Femur (tissue), 1 donor: ENCODE measurements around the gene CERS5.
"Not testable (repeated sequence)": the region's sequence is repeated elsewhere in the genome, so short reads cannot be mapped to it uniquely, and the experiment has no call there.

ENCODE experiments used
- DNase-seq: peaks from one replicate; pipeline ENCODE4 v3.0.0-alpha.2; 2017

The CERS5 gene

GRCh38 chr12:50101663-50102062, 65.5 kb downstream of the CERS5 start:
- DNase-seq = no peak

GRCh38 chr12:50100561-50100960, 66.6 kb downstream of the CERS5 start:
- DNase-seq = no peak

- DNase-seq = no peak
Observed at GRCh38 chr12:50099302-50100008, 67.7 kb downstream of the CERS5 start.

- DNase-seq = no peak
Observed at GRCh38 chr12:50097952-50098351, 69.2 kb downstream of the CERS5 start.

- no peak for DNase-seq
Observed at GRCh38 chr12:50090391-50090790, 76.8 kb downstream of the CERS5 start.

GRCh38 chr12:50089730-50090129, 77.4 kb downstream of the CERS5 start:
- DNase-seq = no peak

- DNase-seq = no peak
Observed at GRCh38 chr12:50088577-50089335, 78.4 kb downstream of the CERS5 start.

- DNase-seq = no peak
Observed at GRCh38 chr12:50087995-50088394, 79.2 kb downstream of the CERS5 start.

- no peak for DNase-seq
Observed at GRCh38 chr12:50087151-50087550, 80.0 kb downstream of the CERS5 start.

GRCh38 chr12:50086148-50086547, 81.0 kb downstream of the CERS5 start:
- no peak for DNase-seq

- DNase-seq = no peak
Observed at GRCh38 chr12:50085615-50086072, 81.5 kb downstream of the CERS5 start.

GRCh38 chr12:50084775-50085614, 82.2 kb downstream of the CERS5 start, which contains the start of gene SMARCD1:
SMARCD1 (plus strand) TSS chr12:50085342; CDS start chr12:50085370, 28 bp downstream.
- peak; percentile 96 for DNase-seq

GRCh38 chr12:50084409-50084774, 82.8 kb downstream of the CERS5 start:
- DNase-seq = not testable (repeated sequence)

GRCh38 chr12:50083301-50083700, 83.9 kb downstream of the CERS5 start:
- DNase-seq = no peak

- DNase-seq = no peak
Observed at GRCh38 chr12:50082644-50083043, 84.5 kb downstream of the CERS5 start.

GRCh38 chr12:50081096-50081808, 85.9 kb downstream of the CERS5 start:
- DNase-seq = no peak

- no peak for DNase-seq
Observed at GRCh38 chr12:50079771-50080170, 87.4 kb downstream of the CERS5 start.
